ENCODE measurements around the gene MANBA. TPM values are rescaled to one million over a fixed set of nuclear protein-coding genes. Genes with fewer than 3 reads are reported as not detected.

MANBA gene
- total RNA-seq, 6 experiments from 2014 or later, result 11.3 to 18.2 (median 13.9) TPM

- no peaks in the 10 kb centered on the region for H3K4me1 ChIP-seq
- intact Hi-C loops (cut with DNase I), result no loop called here
- H3K27ac ChIP-seq, result no peak overlapping the region
- no peaks in the 10 kb centered on the region for H3K27me3 ChIP-seq
- ATAC-seq (no peak), DNase-seq (no peak)
- H3K9me3 ChIP-seq, result no peaks in the 10 kb centered on the region
- TF ChIP-seq CTCF (IDR thresholded peaks at IDR 0.05) (no peak), POLR2A (IDR thresholded peaks at IDR 0.05) (no peak)
- H3K36me3 ChIP-seq, result peaks cover 0 to 4% (median 0%) of the 10 kb centered on the region in 4 donors
- WGBS (ENCODE audit: insufficient coverage, low coverage, low lambda C conversion rate, missing lambda C conversion rate), result 94% methylated on average over 2 of the region's 2 CpGs
- no peak overlapping the region for H3K4me3 ChIP-seq
Observed at GRCh38 chr4:102678107-102678506, 82.7 kb downstream of the MANBA start.

GRCh38 chr4:102675141-102675540, 85.6 kb downstream of the MANBA start:
- intact Hi-C loops (cut with DNase I), result no loop called here
- 83% methylated on average over 1 of the region's 1 CpG for WGBS (ENCODE audit: insufficient coverage, low coverage, low lambda C conversion rate, missing lambda C conversion rate)

GRCh38 chr4:102667001-102667400, 93.8 kb downstream of the MANBA start:
- ATAC-seq, result no peak
- no peak for TF ChIP-seq POLR2A (IDR thresholded peaks at IDR 0.05)
- no peak for TF ChIP-seq CTCF (IDR thresholded peaks at IDR 0.05)
- Histone ChIP-seq H3K36me3 (peaks cover 0 to 18% (median 0%) of the 10 kb centered on the region in 4 donors), H3K27ac (no peak overlapping the region), H3K9me3 (no peaks in the 10 kb centered on the region), H3K27me3 (no peaks in the 10 kb centered on the region), H3K4me3 (no peak overlapping the region), H3K4me1 (no peaks in the 10 kb centered on the region)
- 85% methylated on average over 1 of the region's 1 CpG for WGBS (ENCODE audit: insufficient coverage, low coverage, low lambda C conversion rate, missing lambda C conversion rate)
- no peak for DNase-seq
- intact Hi-C loops (cut with DNase I), result no loop called here

More at GRCh38 chr4:102675141-102675540, 85.6 kb downstream of the MANBA start:
- TF ChIP-seq CTCF (IDR thresholded peaks at IDR 0.05) (no peak), POLR2A (IDR thresholded peaks at IDR 0.05) (no peak)
- Histone ChIP-seq H3K27me3 (no peaks in the 10 kb centered on the region), H3K4me3 (no peak overlapping the region), H3K9me3 (no peaks in the 10 kb centered on the region), H3K36me3 (no peaks in the 10 kb centered on the region), H3K27ac (no peak overlapping the region), H3K4me1 (no peaks in the 10 kb centered on the region)
- DNase-seq (no peak), ATAC-seq (no peak)

GRCh38 chr4:102665527-102665926, 95.2 kb downstream of the MANBA start:
- H3K9me3 ChIP-seq, result no peaks in the 10 kb centered on the region
- H3K4me3 ChIP-seq, result no peak overlapping the region
- 97% methylated on average over 3 of the region's 3 CpGs for WGBS (ENCODE audit: insufficient coverage, low coverage, low lambda C conversion rate, missing lambda C conversion rate)
- no peak for ATAC-seq
- H3K27me3 ChIP-seq, result no peaks in the 10 kb centered on the region
- TF ChIP-seq CTCF (IDR thresholded peaks at IDR 0.05) (no peak), POLR2A (IDR thresholded peaks at IDR 0.05) (no peak)
- H3K36me3 ChIP-seq, result peaks cover 0 to 18% (median 0%) of the 10 kb centered on the region in 4 donors
- H3K27ac ChIP-seq, result no peak overlapping the region
- intact Hi-C loops (cut with DNase I), result no loop called here
- DNase-seq, result no peak
- no peaks in the 10 kb centered on the region for H3K4me1 ChIP-seq

- ATAC-seq, result no peak
- no peaks in the 10 kb centered on the region for H3K27me3 ChIP-seq
- H3K36me3 ChIP-seq, result peaks cover 0 to 13% (median 0%) of the 10 kb centered on the region in 4 donors
- intact Hi-C loops (cut with DNase I), result no loop called here
- H3K27ac ChIP-seq, result no peak overlapping the region
- H3K4me1 ChIP-seq, result no peaks in the 10 kb centered on the region
- TF ChIP-seq POLR2A (IDR thresholded peaks at IDR 0.05) (no peak), CTCF (IDR thresholded peaks at IDR 0.05) (no peak)
- 92% methylated on average over 1 of the region's 1 CpG for WGBS (ENCODE audit: insufficient coverage, low coverage, low lambda C conversion rate, missing lambda C conversion rate)
- DNase-seq, result no peak
- H3K9me3 ChIP-seq, result no peaks in the 10 kb centered on the region
- H3K4me3 ChIP-seq, result no peak overlapping the region
Observed at GRCh38 chr4:102663073-102663472, 97.7 kb downstream of the MANBA start.
